Dermis microvascular lymphatic vessel endothelial cell (primary cell): Measurements from ENCODE around the gene SLC28A1. TPM values are rescaled to one million over a fixed set of nuclear protein-coding genes. Genes with fewer than 3 reads are reported as not detected.
"Not testable (repeated sequence)": the region's sequence is repeated elsewhere in the genome, so short reads cannot be mapped to it uniquely, and the experiment has no call there.

Experiments used
- DNase-seq, 2 donors: peaks; one replicate each; pipeline versions ENCODE4 v3.0.0 to v3.0.0-alpha.2; 2010; ENCODE audit warnings: low read depth in 2 of 2
- total RNA-seq: library from RNA; depleted of rRNA; stranded (reverse); fragments of >200 nt; gene quantifications from 2 replicates; pipeline ENCODE4 v1.2.1, GENCODE V29; 2014

The SLC28A1 gene
- total RNA-seq, 1 donor from 2014 or later = not detected

GRCh38 chr15:84968301-84968700 lies 83.8 kb downstream of the SLC28A1 start:
- no peak for DNase-seq

- DNase-seq = no peak
These were observed 84.8 kb downstream of the SLC28A1 start for GRCh38 chr15:84969257-84969656.

GRCh38 chr15:84970843-84971242 lies 86.4 kb downstream of the SLC28A1 start:
- DNase-seq = no peak

GRCh38 chr15:84973492-84974460 lies 89.3 kb downstream of the SLC28A1 start:
- DNase-seq = no peak

DNA sequence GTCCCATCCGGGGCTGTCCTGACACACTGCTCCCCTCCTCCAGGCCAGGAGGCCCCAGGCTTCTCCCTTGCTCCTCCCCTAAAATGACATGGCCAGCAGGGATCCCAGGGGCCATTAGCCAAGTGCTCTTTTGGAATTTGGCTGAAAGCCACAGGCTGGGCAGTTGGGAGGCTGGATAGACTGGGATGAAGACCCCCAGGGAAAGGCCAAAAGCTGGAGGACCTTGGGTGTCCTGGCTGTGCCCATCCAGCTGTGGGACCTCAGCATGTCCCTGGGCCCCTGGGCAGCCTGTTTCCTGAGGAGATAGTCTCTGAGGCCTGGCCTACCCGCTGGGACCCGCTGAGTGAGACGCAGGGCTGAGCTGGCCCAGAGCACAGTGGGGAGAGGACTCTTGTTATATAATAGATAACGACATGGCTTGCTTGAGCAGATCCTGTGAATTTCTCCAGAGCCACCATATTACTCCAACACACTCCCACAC lies 91.4 kb downstream of the SLC28A1 start:
- DNase-seq = no peak

DNA sequence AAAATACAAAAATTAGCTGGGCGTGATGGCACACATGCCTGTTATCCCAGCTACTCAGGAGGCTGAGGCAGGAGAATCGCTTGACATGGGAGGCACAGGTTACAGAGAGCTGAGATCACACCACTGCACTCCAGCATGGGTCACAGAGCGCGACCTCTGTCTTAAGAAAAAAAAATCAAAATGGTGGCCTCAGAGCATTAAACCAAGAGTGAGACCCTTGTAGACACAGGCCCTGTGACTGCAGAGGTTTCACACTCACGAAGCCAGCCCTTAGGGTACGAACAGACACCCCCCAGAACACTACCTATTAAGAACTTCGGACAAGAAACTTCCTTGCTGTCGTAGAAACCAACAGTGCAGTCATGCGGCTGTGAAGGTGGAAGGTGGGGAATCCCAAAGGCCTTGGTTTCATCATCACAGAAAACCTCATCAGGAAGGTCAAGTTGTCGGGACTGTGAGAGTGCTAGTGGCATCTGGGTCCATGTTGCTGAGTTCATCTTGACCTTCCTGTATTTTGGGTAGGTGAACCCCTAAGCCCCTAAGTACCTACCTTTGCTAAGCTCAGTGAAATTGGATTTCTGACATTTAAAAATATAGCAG lies 92.4 kb downstream of the SLC28A1 start:
- DNase-seq = no peak

GRCh38 chr15:84979651-84980050 lies 95.2 kb downstream of the SLC28A1 start:
- no peak for DNase-seq

GRCh38 chr15:84980196-84981053 lies 96.0 kb downstream of the SLC28A1 start:
- peak; percentile 63 to 83 for DNase-seq

GRCh38 chr15:84981054-84981710 lies 96.7 kb downstream of the SLC28A1 start:
- DNase-seq = peak; percentile 86 to 98

GRCh38 chr15:84981711-84982300 lies 97.3 kb downstream of the SLC28A1 start, which contains the start of gene PDE8A:
Gene PDE8A (plus strand): TSS chr15:84981856. CDS start chr15:84982163, 307 bp downstream.
- DNase-seq = peak in 1 of 2 donors; percentile 69

DNA sequence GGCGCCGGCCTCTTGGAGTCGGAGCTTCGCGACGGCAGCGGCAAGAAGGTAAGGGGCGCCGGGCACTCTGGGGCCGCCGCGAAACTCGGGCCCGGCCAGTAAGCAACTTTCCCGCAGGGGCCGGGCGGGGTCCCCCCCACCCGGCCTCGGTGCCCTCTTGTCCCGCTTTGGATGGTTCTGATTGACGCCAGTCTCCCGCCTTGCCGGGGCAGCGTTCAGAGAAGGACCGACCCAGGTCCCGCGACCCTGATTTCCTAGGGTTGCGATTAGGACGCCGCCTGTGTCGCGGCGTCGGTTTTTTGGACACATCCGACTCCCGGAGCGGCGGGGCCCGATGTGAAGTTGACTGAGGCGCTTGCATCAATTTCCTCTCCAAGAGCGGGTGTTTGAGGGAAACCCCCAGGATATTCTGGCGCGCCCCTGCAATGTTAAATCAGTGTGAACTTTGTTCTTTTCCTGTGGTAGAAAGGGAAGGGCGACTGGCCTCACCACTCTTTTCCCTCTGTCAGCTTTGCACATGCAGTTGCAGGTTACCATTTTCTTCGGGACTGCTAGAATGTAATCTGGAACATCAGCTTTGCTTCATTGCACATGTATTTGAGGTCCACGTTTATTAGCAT lies 97.9 kb downstream of the SLC28A1 start:
- peak in 1 of 2 donors; percentile 65 for DNase-seq

GRCh38 chr15:84983294-84983693 lies 98.8 kb downstream of the SLC28A1 start:
- no peak for DNase-seq

- DNase-seq = peak in 1 of 2 donors; percentile 10
These were observed 99.2 kb downstream of the SLC28A1 start for GRCh38 chr15:84983711-84984110.

GRCh38 chr15:84985158-84985557 lies 100.7 kb downstream of the SLC28A1 start:
- DNase-seq = no peak

DNA sequence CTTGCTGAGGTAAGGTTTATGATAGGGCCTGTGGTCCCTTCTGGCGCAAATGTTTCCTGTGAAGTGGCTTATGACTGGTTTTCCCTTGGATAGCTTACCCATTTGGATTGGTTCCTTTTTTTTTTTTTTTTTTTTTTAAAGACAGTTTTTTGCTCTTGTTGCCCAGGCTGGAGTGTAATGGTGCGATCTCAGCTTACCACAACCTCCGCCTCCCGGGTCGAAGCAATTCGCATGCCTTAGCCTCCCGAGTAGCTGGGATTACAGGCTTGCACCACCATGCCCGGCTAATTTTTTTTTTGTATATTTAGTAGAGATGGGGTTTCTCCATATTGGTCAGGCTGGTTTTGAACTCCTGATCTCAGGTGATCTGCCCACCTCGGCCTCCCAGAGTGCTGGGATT lies 102.9 kb downstream of the SLC28A1 start:
- DNase-seq = not testable (repeated sequence)

DNA sequence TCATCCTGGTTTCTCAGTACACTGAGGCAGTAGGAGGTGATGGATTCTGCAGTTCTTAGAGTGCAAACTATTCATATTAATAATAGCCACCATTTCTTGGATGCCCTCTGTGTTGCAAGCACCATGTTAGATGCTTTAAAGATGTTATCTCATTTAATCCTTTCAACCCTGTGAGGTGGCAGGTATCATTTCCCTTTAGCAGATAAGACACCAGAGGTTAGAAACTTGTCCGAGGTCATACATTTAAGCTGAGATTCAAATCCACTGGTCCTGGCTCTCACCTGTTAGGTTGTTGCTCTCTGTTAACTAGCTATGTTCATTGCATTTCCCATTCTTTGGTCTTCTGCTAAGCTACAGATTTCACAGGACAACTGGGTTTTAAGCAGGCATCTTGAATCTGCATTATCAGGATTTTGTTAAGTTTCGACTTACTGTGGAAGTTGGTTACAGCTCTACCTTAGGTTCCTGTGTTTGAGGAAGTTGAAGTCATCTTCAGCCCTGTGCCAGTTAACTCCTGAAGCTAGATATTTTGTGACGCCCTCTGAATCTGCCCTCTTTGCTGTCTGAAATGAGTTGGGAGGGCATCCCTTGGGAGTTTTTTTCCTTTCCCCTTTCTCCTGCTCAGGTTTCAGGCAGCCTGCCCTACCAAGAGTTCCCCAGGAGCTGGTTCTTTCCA lies 103.6 kb downstream of the SLC28A1 start:
- no peak for DNase-seq

GRCh38 chr15:84988909-84989644 lies 104.6 kb downstream of the SLC28A1 start:
- no peak for DNase-seq

DNA sequence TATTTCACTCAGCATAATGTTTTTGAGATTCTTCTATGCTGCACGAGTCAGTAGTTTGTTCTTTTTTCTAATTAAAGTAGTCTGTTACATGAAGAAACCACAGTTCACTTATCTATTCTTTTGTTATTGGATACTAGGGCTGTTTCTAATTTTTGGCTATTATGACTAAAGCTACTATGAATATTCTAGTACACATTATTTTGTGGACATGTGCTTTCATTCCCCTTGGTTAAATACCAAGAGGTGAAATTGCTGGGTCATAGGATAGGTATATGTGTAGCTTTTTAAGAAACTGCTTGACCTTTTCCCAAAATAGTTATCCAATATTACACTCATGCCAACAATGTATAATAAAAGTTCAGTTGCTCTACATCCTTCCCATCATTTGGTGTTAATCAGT lies 106.0 kb downstream of the SLC28A1 start:
- DNase-seq = no peak
